B cell (primary cell): ENCODE measurements around the gene CORO1C. TPM values are rescaled to one million over a fixed set of nuclear protein-coding genes. Genes with fewer than 3 reads are reported as not detected.

Source experiments
- ATAC-seq: fragments of 200-7000 bp; cut with Tn5 transposase; one replicate; pipeline ENCODE4 v1.10.0; 2021; ENCODE audit warnings: low read depth, mild to moderate bottlenecking, moderate number of reproducible peaks, moderate library complexity
- CTCF ChIA-PET: fragments of 350-600 bp; sonication (Branson Sonifier 250); formaldehyde crosslinking; loops from one replicate; lab custom pipeline; 2021; ENCODE audit warnings: antibody characterized with exemption, inconsistent platforms; lab: Charles Lee
- POLR2A ChIA-PET: fragments of 350-600 bp; sonication (Branson Sonifier 250); formaldehyde crosslinking; loops from one replicate; lab custom pipeline; 2021; ENCODE audit warnings: antibody characterized with exemption; lab: Charles Lee
- DNase-seq: peaks from one replicate; pipeline ENCODE4 v3.0.0; 2013
- H2AFZ ChIP-seq: 2 replicates; pipeline ENCODE4 v1.6.1; 2012; ENCODE audit warnings: mild to moderate bottlenecking, low read depth, low read length; ENCODE audit not compliant: insufficient read depth, poor library complexity, severe bottlenecking
- H3K27ac ChIP-seq, 2 donors: 1 replicate in 1 of 2; 2 replicates in 1 of 2; pipeline ENCODE4 v1.5.1; 2012 to 2013; ENCODE audit warnings: low read length in 2 of 2, mild to moderate bottlenecking in 2 of 2, moderate library complexity in 1 of 2
- H3K27me3 ChIP-seq, 4 experiments: fragments of 200-600 bp in 1 of 4; sonication (generic) in 1 of 4; replicated peaks in 1 of 4; 1 replicate in 2 of 4; 2 replicates in 2 of 4; pipeline versions ENCODE4 v1.6.1 to v1.7.0; 2013 to 2016; ENCODE audit warnings: low read length in 3 of 4, mild to moderate bottlenecking in 2 of 4, mixed read lengths in 1 of 4, moderate library complexity in 1 of 4; ENCODE audit not compliant: insufficient read depth in 4 of 4, control insufficient read depth in 3 of 4; ENCODE audit errors: control extremely low read depth in 1 of 4
- H3K36me3 ChIP-seq, 2 experiments: replicated peaks in 1 of 2; 1 replicate in 1 of 2; 2 replicates in 1 of 2; pipeline versions ENCODE4 v1.6.1 to v1.7.1; 2013; ENCODE audit warnings: low read length in 1 of 2; ENCODE audit not compliant: insufficient read depth in 2 of 2, control insufficient read depth in 1 of 2; ENCODE audit errors: control extremely low read depth in 1 of 2, extremely low read depth in 1 of 2
- H3K4me1 ChIP-seq, 2 donors: fragments of 200-600 bp in 1 of 2; sonication (generic) in 1 of 2; 1 replicate in 1 of 2; 2 replicates in 1 of 2; pipeline versions ENCODE4 v1.5.1 to v1.6.1; 2013 to 2017; ENCODE audit warnings: low read length in 2 of 2; ENCODE audit not compliant: control insufficient read depth in 2 of 2, insufficient read depth in 2 of 2
- H3K4me2 ChIP-seq: replicated peaks from 2 replicates; pipeline ENCODE3; 2012; ENCODE audit warnings: mild to moderate bottlenecking, low read depth, low read length; ENCODE audit not compliant: poor library complexity, severe bottlenecking
- H3K4me3 ChIP-seq, 5 experiments: fragments of 200-600 bp in 1 of 5; sonication (generic) in 1 of 5; 1 replicate in 3 of 5; 2 replicates in 2 of 5; pipeline versions ENCODE4 v1.5.1 to v1.7.0; 2011 to 2016; ENCODE audit warnings: low read length in 4 of 5, mild to moderate bottlenecking in 4 of 5, low read depth in 2 of 5, control low read depth in 1 of 5, moderate library complexity in 1 of 5; ENCODE audit not compliant: insufficient read depth in 1 of 5; ENCODE audit errors: control extremely low read depth in 1 of 5, extremely low read depth in 1 of 5
- H3K79me2 ChIP-seq: fragments of 200-600 bp; sonication (generic); one replicate; pipeline ENCODE4 v1.6.0; 2016; ENCODE audit warnings: low read length; ENCODE audit not compliant: control insufficient read depth, insufficient read depth
- H3K9ac ChIP-seq: fragments of 200-600 bp; sonication (generic); 2 replicates; pipeline ENCODE4 v1.6.1; 2017; ENCODE audit warnings: mild to moderate bottlenecking, low read length, moderate library complexity
- H3K9me3 ChIP-seq, 3 donors: one replicate each; pipeline versions ENCODE4 v1.6.1 to v1.7.1; 2013; ENCODE audit warnings: low read length in 2 of 3; ENCODE audit not compliant: control insufficient read depth in 2 of 3, insufficient read depth in 1 of 3; ENCODE audit errors: control extremely low read depth in 1 of 3
- H4K20me1 ChIP-seq: 2 replicates; pipeline ENCODE4 v1.6.0; 2012; ENCODE audit warnings: mild to moderate bottlenecking, low read length; ENCODE audit not compliant: insufficient read depth, control insufficient read depth, poor library complexity, severe bottlenecking
- H3K27ac Mint-ChIP-seq: one replicate; pipeline ENCODE4 v1.8.0; 2021; ENCODE audit warnings: mixed read lengths
- H3K27me3 Mint-ChIP-seq: one replicate; pipeline ENCODE4 v1.8.0; 2021; ENCODE audit warnings: mixed read lengths
- H3K4me1 Mint-ChIP-seq: one replicate; pipeline ENCODE4 v1.8.0; 2021; ENCODE audit warnings: mixed read lengths
- H3K4me3 Mint-ChIP-seq: one replicate; pipeline ENCODE4 v1.8.0; 2021; ENCODE audit warnings: mixed read lengths
- H3K9me3 Mint-ChIP-seq: one replicate; pipeline ENCODE4 v1.8.0; 2022; ENCODE audit warnings: mixed read lengths; ENCODE audit not compliant: insufficient read depth
- EZH2 ChIP-seq: IDR thresholded peaks from 2 replicates; pipeline ENCODE4 v1.6.1; 2012; ENCODE audit warnings: borderline replicate concordance, low read depth, mild to moderate bottlenecking, moderate library complexity, low read length; ENCODE audit not compliant: insufficient read depth, poor library complexity, severe bottlenecking
- WGBS: methylation state at CpG from one replicate; pipeline ENCODE4 v1.1.5; 2013; ENCODE audit warnings: missing lambda C conversion rate; ENCODE audit not compliant: insufficient coverage; 5-methylcytosine and 5-hydroxymethylcytosine counted together
- intact Hi-C: fragments of 100-400 bp; cut with micrococcal nuclease; formaldehyde crosslinking; loops from one replicate; pipeline ENCODE4 v1.10.0; 2022
- polyA plus RNA-seq: library from polyadenylated mRNA; depleted of rRNA; stranded (reverse); fragments of >200 nt; gene quantifications from 2 replicates; pipeline ENCODE4 v1.2.3, GENCODE V29; 2012
- total RNA-seq, 2 donors: library from RNA; stranded (reverse); fragments of 120-200 nt in 1 of 2; gene quantifications; 1 replicate in 1 of 2; 2 replicates in 1 of 2; pipeline versions ENCODE4 v1.2.3 to v1.2.4, GENCODE V29; 2013 to 2022
- TF ChIP-seq, protein P1 (sequence below): fragments of 200-600 bp; IDR thresholded peaks from one replicate; pipeline ENCODE4 v1.8.0; 2022; ENCODE audit warnings: antibody characterized with exemption, mild to moderate bottlenecking

CORO1C gene
- total and polyA plus RNA-seq, 2 donors (not counting 1 experiment from before 2014, with no cell fraction given): 19.2 to 68.0 TPM

DNA sequence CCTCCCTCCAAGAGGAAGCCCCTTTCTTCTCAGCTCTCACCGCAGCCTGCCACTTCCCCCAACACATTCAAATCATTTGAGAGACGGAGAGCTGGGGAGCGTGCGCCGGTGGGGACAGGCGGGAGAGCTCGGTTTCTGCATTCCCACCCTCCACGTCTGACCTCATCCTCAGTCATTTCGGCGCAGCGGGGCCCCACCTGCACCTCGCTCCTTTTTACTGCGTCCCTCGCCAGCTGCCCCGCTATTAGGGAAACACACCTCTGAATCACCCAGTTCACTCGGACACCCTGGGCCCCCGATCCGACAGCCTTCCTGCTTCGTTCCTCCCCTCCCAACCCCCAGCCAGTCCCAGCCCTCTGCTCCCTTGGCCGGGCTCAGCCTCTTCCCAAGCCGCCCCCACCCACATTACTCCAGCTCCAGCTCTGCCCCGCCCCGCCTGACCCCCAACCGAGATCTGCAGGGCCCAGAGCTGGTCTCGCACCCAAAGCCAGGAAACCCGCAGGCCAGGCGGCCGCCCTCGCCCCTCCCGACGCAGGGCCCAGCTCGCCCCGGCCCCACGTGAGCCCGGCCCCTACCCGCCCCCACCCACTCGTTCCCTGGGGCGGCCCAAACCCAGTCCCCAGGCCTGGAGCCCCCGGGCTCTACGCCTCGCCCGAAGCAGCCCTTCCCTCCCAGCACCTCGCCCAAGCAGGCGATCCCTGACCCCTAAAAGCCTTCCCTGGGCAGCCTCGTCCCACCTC, 783 bp downstream of the CORO1C start:
- peaks cover 52% of the 10 kb centered on the region for H3K4me1 Mint-ChIP-seq
- intact Hi-C loops: loop anchor here (1.0 to 5.0 kb wide), 10 partner anchors 16 to 362 kb away; partner anchors contain the start of genes ALKBH2, SELPLG, SSH1 and USP30
- H3K79me2 ChIP-seq: peaks cover 45% of the 10 kb centered on the region
- peaks cover 11 to 16% of the 10 kb centered on the region in 2 donors for H3K4me1 ChIP-seq
- TF ChIP-seq, protein P1, sequence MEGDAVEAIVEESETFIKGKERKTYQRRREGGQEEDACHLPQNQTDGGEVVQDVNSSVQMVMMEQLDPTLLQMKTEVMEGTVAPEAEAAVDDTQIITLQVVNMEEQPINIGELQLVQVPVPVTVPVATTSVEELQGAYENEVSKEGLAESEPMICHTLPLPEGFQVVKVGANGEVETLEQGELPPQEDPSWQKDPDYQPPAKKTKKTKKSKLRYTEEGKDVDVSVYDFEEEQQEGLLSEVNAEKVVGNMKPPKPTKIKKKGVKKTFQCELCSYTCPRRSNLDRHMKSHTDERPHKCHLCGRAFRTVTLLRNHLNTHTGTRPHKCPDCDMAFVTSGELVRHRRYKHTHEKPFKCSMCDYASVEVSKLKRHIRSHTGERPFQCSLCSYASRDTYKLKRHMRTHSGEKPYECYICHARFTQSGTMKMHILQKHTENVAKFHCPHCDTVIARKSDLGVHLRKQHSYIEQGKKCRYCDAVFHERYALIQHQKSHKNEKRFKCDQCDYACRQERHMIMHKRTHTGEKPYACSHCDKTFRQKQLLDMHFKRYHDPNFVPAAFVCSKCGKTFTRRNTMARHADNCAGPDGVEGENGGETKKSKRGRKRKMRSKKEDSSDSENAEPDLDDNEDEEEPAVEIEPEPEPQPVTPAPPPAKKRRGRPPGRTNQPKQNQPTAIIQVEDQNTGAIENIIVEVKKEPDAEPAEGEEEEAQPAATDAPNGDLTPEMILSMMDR: no peak
- TF ChIP-seq EZH2: no peak
- H3K4me3 Mint-ChIP-seq: peak overlapping the region; percentile 99
- peak overlapping the region; percentile 84 for H3K9ac ChIP-seq
- H3K4me3 ChIP-seq: peak overlapping the region; percentile 30 to 92 (median 84)
- peak overlapping the region; percentile 53 to 78 for H3K27ac ChIP-seq
- peak overlapping the region; percentile 85 for H3K27ac Mint-ChIP-seq
- H3K27me3 ChIP-seq: no peaks in the 10 kb centered on the region
- no peaks in the 10 kb centered on the region for H3K9me3 Mint-ChIP-seq
- peak overlapping the region; percentile 85 for H2AFZ ChIP-seq
- peak overlapping the region; percentile 96 for H3K4me2 ChIP-seq
- ChIA-PET POLR2A (interaction anchor here (0.5 to 1.5 kb wide), 7 partner anchors 15 to 171 kb away, joined by 3 to 9 read pairs (median 6); partner anchors contain the start of gene SELPLG), CTCF (interaction anchor here (0.7 to 1.4 kb wide), 7 partner anchors 19 to 112 kb away, joined by 3 to 6 read pairs (median 4); partner anchors contain the start of gene SELPLG)
- DNase-seq (peak; percentile 73), ATAC-seq (no peak)
- 0% methylated on average over 39 of the region's 45 CpGs for WGBS
- no peaks in the 10 kb centered on the region for H3K36me3 ChIP-seq
- peaks cover 14% of the 10 kb centered on the region for H4K20me1 ChIP-seq
- peaks cover 0 to 3% (median 0%) of the 10 kb centered on the region in 3 donors for H3K9me3 ChIP-seq
- no peaks in the 10 kb centered on the region for H3K27me3 Mint-ChIP-seq
